Colonic mucosa (tissue), 4 donors: Measurements from ENCODE around the gene GSG1L. TPM values are rescaled to one million over a fixed set of nuclear protein-coding genes. Genes with fewer than 3 reads are reported as not detected.

Source experiments
- DNase-seq: peaks from one replicate; pipeline ENCODE4 v3.0.0-alpha.2; 2020
- H3K27ac ChIP-seq: fragments of 200-600 bp; one replicate; pipeline ENCODE4 v1.8.0; 2021
- H3K27me3 ChIP-seq: fragments of 200-600 bp; one replicate; pipeline ENCODE4 v1.8.0; 2021
- H3K36me3 ChIP-seq: fragments of 200-600 bp; one replicate; pipeline ENCODE4 v1.8.0; 2021
- H3K4me1 ChIP-seq: fragments of 200-600 bp; one replicate; pipeline ENCODE4 v1.8.0; 2021; ENCODE audit warnings: mild to moderate bottlenecking
- H3K4me3 ChIP-seq: fragments of 200-600 bp; one replicate; pipeline ENCODE4 v1.8.0; 2021
- H3K9ac ChIP-seq, 2 donors: one replicate each; pipeline ENCODE4 v1.7.0; 2013; ENCODE audit warnings: control low read depth in 2 of 2, low read depth in 2 of 2, low read length in 2 of 2
- H3K9me3 ChIP-seq: fragments of 200-600 bp; one replicate; pipeline ENCODE4 v1.8.0; 2021
- intact Hi-C: fragments of 100-400 bp; cut with DNase I; formaldehyde crosslinking; loops from one replicate; pipeline ENCODE4 v1.14.1; 2022
- total RNA-seq, 2 donors: library from RNA; stranded (reverse); fragmentation: NEBNext Ultra II Directional in 1 of 2; extraction: Animal tissue kit (Norgen Biotek cat#: 25700) in 1 of 2; gene quantifications; one replicate each; pipeline ENCODE4 v1.2.1, GENCODE V29; 2021
- TF ChIP-seq, protein P1 (sequence below): fragments of 200-600 bp; IDR thresholded peaks from one replicate; pipeline ENCODE4 v1.8.0; 2022; ENCODE audit warnings: antibody characterized with exemption, mild to moderate bottlenecking
- donor health status: healthy.
- donor health status: DM: no; HTN: no; CAD: no.
- donor health status: DM: no; HTN: no; CAD: no.

The GSG1L gene
- total RNA-seq, 2 donors from 2014 or later: 0.13 to 0.15 TPM

DNA sequence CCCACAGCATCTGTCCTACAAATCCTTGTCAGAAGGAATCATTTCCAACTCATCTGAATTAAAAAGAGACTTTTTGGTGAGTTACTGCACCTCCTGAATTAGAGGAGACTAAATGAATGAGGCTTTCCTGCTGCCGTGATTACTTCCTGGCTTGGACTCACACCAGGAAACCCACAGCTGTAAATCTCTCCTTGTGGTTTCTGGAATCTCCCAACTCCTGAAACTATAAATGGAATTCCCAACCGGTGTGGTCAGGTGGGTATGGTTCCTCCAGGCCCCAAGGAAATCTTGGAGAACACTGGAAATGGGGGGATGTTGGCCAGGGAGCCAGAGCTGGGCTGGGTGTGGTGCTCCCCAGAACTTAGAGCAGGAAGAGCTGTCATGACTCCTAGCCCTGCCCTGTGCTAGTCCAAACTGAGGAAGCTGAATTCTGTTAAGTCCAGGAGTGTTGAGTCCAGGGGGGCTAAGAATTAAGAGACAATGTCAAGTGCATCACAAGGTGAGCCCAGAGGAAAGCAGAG is 216.4 kb downstream of the GSG1L start:
- no peak overlapping the region for H3K4me3 ChIP-seq
- no peak overlapping the region for H3K9ac ChIP-seq
- no peaks in the 10 kb centered on the region for H3K9me3 ChIP-seq
- intact Hi-C loops: no loop called here
- no peaks in the 10 kb centered on the region for H3K4me1 ChIP-seq
- DNase-seq: no peak
- H3K36me3 ChIP-seq: no peaks in the 10 kb centered on the region
- no peaks in the 10 kb centered on the region for H3K27me3 ChIP-seq
- TF ChIP-seq, protein P1, sequence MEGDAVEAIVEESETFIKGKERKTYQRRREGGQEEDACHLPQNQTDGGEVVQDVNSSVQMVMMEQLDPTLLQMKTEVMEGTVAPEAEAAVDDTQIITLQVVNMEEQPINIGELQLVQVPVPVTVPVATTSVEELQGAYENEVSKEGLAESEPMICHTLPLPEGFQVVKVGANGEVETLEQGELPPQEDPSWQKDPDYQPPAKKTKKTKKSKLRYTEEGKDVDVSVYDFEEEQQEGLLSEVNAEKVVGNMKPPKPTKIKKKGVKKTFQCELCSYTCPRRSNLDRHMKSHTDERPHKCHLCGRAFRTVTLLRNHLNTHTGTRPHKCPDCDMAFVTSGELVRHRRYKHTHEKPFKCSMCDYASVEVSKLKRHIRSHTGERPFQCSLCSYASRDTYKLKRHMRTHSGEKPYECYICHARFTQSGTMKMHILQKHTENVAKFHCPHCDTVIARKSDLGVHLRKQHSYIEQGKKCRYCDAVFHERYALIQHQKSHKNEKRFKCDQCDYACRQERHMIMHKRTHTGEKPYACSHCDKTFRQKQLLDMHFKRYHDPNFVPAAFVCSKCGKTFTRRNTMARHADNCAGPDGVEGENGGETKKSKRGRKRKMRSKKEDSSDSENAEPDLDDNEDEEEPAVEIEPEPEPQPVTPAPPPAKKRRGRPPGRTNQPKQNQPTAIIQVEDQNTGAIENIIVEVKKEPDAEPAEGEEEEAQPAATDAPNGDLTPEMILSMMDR: no peak
- H3K27ac ChIP-seq: no peak overlapping the region

DNA sequence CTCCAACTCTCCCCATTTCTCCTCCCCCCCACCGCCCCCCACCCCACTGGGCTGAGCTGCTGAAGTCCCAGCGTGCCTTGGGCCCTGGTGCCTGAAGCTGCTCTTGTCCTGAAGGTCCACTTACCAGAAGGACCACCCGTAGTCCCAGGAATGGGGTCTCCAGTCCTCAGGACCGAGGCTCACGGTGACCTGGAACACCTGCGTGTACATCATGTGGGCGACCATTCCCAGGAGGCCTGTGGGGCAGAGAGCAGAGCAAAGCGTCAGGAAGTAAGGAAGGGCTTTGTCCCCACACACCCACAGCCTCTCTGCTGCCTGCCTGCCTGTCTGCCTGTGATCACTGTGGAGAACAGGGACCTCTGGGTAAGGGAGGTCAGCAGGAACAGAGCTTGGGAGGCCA is 218.7 kb downstream of the GSG1L start:
- no peak for DNase-seq
- TF ChIP-seq, protein P1: no peak
- no peak overlapping the region for H3K9ac ChIP-seq
- H3K27ac ChIP-seq: no peak overlapping the region
- no peaks in the 10 kb centered on the region for H3K9me3 ChIP-seq
- no peak overlapping the region for H3K4me3 ChIP-seq
- intact Hi-C loops: no loop called here
- no peaks in the 10 kb centered on the region for H3K27me3 ChIP-seq
- H3K4me1 ChIP-seq: no peaks in the 10 kb centered on the region
- H3K36me3 ChIP-seq: no peaks in the 10 kb centered on the region

DNA sequence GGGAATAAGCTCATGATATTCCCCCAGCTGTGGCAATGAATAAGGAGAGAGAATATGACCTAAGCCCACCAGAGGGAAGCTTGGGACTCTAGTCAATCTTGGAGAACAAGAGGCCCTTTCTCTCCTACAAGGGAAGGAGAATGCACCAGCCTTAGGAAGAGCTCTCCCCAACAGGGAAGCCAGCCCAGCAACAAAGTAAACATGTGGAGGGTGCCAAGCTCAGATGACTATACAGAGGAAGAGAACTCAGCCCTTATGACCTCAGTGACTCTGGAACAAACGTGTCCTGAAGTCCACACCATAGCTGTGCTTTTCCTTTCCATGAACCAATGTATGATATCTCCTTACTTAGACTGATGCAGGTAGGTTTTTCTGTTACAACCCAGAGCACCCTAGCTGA is 219.7 kb downstream of the GSG1L start:
- DNase-seq: no peak
- H3K9ac ChIP-seq: no peak overlapping the region

DNA sequence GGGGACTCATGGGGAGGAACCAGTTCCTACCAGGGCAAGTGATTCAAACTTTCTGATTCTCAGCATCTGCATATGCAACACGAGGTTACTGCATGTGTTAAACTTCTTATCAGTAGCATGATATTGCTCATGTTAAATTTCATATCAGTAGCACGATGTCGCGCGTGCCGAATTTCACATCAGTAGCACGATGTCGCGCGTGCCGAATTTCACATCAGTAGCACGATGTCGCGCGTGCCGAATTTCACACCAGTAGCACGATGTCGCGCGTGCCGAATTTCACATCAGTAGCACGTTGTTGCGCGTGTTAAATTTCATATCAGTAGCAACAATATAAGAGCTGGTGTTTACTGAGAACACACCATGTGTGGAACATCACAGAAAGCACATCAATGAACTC is 221.6 kb downstream of the GSG1L start:
- no peak for DNase-seq
- no peaks in the 10 kb centered on the region for H3K4me1 ChIP-seq
- no peaks in the 10 kb centered on the region for H3K9me3 ChIP-seq
- H3K9ac ChIP-seq: no peak overlapping the region
- H3K36me3 ChIP-seq: no peaks in the 10 kb centered on the region
- intact Hi-C loops: no loop called here
- no peak overlapping the region for H3K27ac ChIP-seq
- H3K27me3 ChIP-seq: no peaks in the 10 kb centered on the region
- TF ChIP-seq, protein P1: no peak
- H3K4me3 ChIP-seq: no peak overlapping the region

More for the DNA sequence above, 219.7 kb downstream of the GSG1L start:
- no peaks in the 10 kb centered on the region for H3K9me3 ChIP-seq
- H3K4me1 ChIP-seq: no peaks in the 10 kb centered on the region
- intact Hi-C loops: no loop called here
- no peak overlapping the region for H3K4me3 ChIP-seq
- H3K27ac ChIP-seq: no peak overlapping the region
- H3K36me3 ChIP-seq: no peaks in the 10 kb centered on the region
- TF ChIP-seq, protein P1: no peak
- H3K27me3 ChIP-seq: no peaks in the 10 kb centered on the region

DNA sequence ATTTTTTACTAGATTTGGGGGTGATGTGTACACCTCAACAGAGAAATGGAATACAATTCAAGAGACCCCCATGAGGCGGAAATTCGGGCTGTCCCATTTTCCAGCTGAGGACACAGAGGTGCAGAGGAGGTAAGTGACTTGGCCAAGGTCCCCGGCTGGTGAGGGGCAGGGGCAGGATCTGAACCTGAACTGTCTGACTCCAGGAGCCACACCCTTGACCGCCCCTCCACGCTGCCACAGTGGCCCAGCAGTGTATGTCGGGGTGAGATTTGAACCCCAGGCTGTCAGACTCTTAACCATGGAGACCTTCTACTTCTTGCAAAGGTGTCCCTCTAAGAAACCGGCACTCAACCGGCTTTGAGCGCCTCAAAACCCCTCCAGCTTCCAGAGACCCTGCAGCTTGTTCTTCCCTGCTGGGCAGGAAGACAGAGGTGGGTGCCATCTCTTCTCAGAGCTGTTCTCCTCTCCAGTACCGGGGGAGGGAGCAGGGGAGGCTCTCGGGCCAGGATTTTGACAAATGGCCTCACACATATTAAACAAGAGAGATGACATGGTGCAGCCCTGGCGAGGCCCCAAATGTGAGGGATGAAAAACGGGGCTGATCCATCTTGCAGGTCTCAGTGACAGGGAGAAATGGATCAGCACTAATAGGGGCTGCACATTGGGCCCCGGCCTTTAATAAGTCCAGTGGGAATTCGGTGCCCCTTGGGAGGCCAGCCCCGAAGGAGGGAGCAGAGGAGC is 222.3 kb downstream of the GSG1L start:
- intact Hi-C loops: no loop called here
- no peaks in the 10 kb centered on the region for H3K4me1 ChIP-seq

More for the DNA sequence above, 222.3 kb downstream of the GSG1L start:
- no peak for DNase-seq
- no peak overlapping the region for H3K27ac ChIP-seq
- no peak overlapping the region for H3K9ac ChIP-seq
- no peaks in the 10 kb centered on the region for H3K27me3 ChIP-seq
- no peak overlapping the region for H3K4me3 ChIP-seq
- H3K36me3 ChIP-seq: no peaks in the 10 kb centered on the region
- TF ChIP-seq, protein P1: no peak
- H3K9me3 ChIP-seq: no peaks in the 10 kb centered on the region
